ENCODE data around the gene SHISA7. TPM values are rescaled to one million over a fixed set of nuclear protein-coding genes. Genes with fewer than 3 reads are reported as not detected.
A peak's percentile ranks its signal among the peaks of the same experiment; 100 is the strongest.

Gene SHISA7
- total and polyA plus RNA-seq, 4 donors: 1.6 TPM; not detected in 3

DNA sequence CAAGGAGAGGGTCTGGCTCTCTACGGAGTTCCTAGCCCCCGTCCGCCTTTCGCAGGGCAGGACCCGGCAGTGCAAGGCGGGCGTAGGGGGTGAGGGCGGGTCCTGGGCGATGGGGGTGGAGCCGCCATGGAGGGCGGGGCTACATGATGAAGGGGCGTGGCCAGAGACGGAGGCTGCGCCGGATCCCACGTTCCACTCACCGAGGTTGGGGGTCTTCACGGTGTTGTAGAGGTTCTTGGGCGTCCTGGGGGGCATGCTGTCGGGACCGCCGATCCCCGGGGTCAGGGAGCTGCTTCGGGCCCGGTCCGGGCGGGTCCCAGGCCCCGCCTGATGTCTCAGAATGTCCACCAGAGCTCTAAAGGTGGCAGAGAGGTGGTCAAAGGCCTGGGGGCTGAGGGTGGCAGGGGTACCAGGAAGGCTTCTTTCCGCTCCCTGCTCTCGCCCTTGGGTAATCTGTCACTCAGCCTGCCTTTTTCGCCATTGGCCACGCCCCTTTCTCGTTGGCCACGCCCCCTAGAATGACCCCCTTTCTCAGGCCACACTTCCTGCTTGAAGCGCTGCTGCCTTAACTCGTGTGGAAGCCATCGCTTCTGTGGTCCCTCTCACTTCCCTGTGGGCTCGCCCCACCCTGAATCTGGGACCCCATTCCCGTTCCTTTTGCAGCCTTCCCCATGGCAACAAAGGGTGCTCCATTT, 2.5 kb downstream of the SHISA7 start (continued):
- TF ChIP-seq, protein P1, sequence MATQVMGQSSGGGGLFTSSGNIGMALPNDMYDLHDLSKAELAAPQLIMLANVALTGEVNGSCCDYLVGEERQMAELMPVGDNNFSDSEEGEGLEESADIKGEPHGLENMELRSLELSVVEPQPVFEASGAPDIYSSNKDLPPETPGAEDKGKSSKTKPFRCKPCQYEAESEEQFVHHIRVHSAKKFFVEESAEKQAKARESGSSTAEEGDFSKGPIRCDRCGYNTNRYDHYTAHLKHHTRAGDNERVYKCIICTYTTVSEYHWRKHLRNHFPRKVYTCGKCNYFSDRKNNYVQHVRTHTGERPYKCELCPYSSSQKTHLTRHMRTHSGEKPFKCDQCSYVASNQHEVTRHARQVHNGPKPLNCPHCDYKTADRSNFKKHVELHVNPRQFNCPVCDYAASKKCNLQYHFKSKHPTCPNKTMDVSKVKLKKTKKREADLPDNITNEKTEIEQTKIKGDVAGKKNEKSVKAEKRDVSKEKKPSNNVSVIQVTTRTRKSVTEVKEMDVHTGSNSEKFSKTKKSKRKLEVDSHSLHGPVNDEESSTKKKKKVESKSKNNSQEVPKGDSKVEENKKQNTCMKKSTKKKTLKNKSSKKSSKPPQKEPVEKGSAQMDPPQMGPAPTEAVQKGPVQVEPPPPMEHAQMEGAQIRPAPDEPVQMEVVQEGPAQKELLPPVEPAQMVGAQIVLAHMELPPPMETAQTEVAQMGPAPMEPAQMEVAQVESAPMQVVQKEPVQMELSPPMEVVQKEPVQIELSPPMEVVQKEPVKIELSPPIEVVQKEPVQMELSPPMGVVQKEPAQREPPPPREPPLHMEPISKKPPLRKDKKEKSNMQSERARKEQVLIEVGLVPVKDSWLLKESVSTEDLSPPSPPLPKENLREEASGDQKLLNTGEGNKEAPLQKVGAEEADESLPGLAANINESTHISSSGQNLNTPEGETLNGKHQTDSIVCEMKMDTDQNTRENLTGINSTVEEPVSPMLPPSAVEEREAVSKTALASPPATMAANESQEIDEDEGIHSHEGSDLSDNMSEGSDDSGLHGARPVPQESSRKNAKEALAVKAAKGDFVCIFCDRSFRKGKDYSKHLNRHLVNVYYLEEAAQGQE (IDR thresholded peaks at IDR 0.05): no peak
- TF ChIP-seq RXRA (IDR thresholded peaks at IDR 0.05) (no peak), NR2F2 (IDR thresholded peaks at IDR 0.05) (no peak), YY1 (IDR thresholded peaks at IDR 0.05) (no peak), FOXA2 (IDR thresholded peaks at IDR 0.05) (no peak), FOXA1 (IDR thresholded peaks at IDR 0.05) (no peak), SP1 (IDR thresholded peaks at IDR 0.05) (no peak)

GRCh38 chr19:55439052-55439451, 4.0 kb downstream of the SHISA7 start:
- DNase-seq (ENCODE audit: low spot score): peak; percentile 29
- no peaks in the 10 kb centered on the region for H3K36me3 ChIP-seq (ENCODE audit: control insufficient read depth in 4 of 4, insufficient read depth in 3 of 4, low read depth in 1 of 4, low read length in 3 of 4)
- no peak for TF ChIP-seq YY1 (IDR thresholded peaks at IDR 0.05)
- TF ChIP-seq HNF4A (conservative IDR thresholded peaks at IDR 0.05): no peak
- no peak for TF ChIP-seq TAF1 (conservative IDR thresholded peaks at IDR 0.05)
- no peak for TF ChIP-seq RAD21 (IDR thresholded peaks at IDR 0.05)
- no peak for TF ChIP-seq CTCF (IDR thresholded peaks at IDR 0.05; ENCODE audit: low read depth, low read length, missing input control)
- TF ChIP-seq HNF4G (IDR thresholded peaks at IDR 0.05): no peak
- no peak for TF ChIP-seq NR2F2 (IDR thresholded peaks at IDR 0.05)
- no peak for TF ChIP-seq GABPA (IDR thresholded peaks at IDR 0.05 in 1 of 2, conservative IDR thresholded peaks at IDR 0.05 in 1 of 2)
- no peak for TF ChIP-seq FOXA1 (IDR thresholded peaks at IDR 0.05)
- TF ChIP-seq EGR1 (IDR thresholded peaks at IDR 0.05; ENCODE audit: low read depth in 2 of 2): no peak
- TF ChIP-seq, protein P1 (IDR thresholded peaks at IDR 0.05): no peak
- H3K9me3 ChIP-seq (ENCODE audit: control insufficient read depth in 4 of 4, low read length in 3 of 4): peaks cover 0 to 2% (median 1%) of the 10 kb centered on the region in 4 donors
- 66% methylated on average over 5 of the region's 5 CpGs for WGBS
- H3K4me1 ChIP-seq (ENCODE audit: control insufficient read depth in 4 of 4, insufficient read depth in 4 of 4, low read length in 3 of 4): peaks cover 0 to 3% (median 1%) of the 10 kb centered on the region in 4 donors
- no peak overlapping the region for H3K27ac ChIP-seq (ENCODE audit: low read depth in 1 of 2, low read length in 2 of 2)
- no peak overlapping the region for H3K9ac ChIP-seq (ENCODE audit: low read depth in 1 of 2, low read length in 2 of 2)
- no peak overlapping the region for H3K4me3 ChIP-seq (ENCODE audit: low read depth in 1 of 3, low read length in 3 of 3)
- H3K27me3 ChIP-seq (ENCODE audit: control insufficient read depth in 4 of 4, insufficient read depth in 4 of 4, low read length in 3 of 4): peaks cover 6 to 19% (median 11%) of the 10 kb centered on the region in 4 donors
